ENCODE measurements around the gene DHRS7. TPM values are rescaled to one million over a fixed set of nuclear protein-coding genes. Genes with fewer than 3 reads are reported as not detected.
A peak's percentile ranks its signal among the peaks of the same experiment; 100 is the strongest.

Gene DHRS7
- polyA plus RNA-seq, 1 donor, result 95.8 TPM

DNA sequence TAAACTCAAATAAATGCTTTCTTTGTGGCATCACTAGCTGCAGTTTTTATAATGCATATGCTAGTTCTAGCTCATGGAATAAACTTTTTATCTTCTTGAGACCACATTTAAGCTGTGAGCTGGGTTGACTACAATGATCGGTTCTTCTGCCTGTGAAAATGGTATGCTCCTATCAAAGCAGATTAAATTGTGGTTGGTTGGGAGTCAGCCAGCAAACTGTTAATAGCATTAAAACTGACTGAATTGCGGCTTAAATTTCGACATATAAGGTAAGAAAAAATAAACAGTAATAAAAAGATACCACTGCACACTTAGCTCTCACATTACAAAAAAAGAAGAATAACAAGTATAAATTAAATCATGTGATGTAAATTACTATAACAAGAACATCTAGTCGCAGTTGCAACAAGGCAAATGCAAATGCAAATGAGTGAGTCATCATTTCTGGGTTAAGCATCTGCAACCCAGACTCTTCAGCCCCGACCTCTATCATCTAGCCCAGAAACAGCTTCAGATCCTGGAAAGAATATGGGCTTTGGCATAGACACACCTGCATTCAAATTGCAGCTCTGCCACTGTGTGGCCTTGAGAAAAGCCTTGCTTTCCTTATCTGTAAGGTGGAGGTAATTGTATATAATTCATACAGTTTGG lies 19.8 kb upstream of the DHRS7 start:
- DNase-seq (ENCODE audit: low read depth), result no peak

DNA sequence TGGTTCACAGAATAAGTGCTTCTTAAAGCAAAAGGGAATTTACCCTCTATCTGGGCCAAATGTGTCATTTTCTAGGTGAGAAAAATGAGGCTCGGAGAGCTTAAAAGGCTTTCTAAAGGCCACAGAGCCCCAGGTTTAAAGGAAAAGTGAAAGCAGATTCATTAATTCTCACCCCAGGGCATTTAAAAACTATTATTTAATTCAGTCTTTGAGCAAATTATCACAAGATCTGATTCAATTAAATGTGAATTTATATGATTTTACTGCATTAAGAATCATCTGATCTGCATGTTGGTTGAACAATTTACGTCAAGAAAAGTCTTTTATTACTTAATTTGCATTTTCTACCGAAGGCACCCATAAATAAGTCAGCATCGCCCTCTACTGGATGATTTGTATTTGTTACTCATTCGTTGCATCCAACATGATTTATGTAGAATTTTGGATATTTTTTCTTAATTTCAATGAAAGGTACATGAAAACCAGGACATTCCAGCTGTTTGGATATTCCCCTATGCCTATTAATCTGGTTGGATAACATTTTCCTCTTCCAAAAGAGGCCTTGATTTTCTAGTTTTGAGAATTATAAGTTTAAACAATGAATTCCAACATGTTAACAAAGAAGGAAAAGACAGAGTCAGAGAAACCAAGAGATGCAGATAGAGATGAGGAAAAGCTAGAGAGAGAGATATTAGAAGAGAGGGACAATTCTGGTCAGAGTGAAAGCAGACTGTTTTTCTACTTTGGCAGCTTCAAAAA lies 19.1 kb upstream of the DHRS7 start:
- peak; percentile 65 for DNase-seq (ENCODE audit: low read depth)

DNA sequence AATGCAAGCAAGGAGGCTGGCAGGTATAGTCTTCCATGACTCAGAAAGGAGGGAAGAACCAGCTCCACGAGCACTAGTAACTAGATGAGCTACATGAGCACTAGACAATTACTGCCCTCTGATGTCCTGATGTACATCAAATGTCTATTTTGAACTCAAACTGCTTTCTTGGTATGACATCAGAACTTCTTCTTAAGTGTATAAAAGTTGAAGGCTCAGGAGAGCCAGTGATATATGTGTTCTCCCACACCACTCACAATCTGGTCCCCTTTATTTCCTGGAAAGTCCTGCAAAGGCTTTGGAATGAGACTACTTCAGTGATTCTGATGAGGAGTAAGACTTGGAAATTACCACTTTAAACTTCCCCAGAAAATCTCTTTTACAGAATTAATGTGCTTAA lies 18.5 kb upstream of the DHRS7 start:
- no peak for DNase-seq (ENCODE audit: low read depth)

DNA sequence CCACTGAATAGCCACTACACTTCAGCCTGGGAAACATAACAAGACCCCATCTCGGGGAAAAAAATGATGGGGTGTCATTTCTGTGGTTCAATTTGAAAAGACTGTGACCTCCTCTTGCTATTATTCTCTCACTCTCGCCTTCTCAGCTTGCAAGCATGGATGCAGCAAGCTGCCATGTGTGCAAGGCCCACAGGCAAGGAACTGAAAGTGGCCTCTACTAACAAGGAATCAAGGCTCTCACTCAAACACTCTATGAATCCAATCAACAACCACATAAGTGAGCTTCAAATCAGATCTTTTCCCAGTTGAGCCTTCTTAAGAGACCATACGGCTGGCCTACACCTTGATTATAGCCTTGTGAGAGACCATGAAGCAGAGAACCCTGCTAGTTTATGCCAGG lies 17.9 kb upstream of the DHRS7 start:
- no peak for DNase-seq (ENCODE audit: low read depth)

DNA sequence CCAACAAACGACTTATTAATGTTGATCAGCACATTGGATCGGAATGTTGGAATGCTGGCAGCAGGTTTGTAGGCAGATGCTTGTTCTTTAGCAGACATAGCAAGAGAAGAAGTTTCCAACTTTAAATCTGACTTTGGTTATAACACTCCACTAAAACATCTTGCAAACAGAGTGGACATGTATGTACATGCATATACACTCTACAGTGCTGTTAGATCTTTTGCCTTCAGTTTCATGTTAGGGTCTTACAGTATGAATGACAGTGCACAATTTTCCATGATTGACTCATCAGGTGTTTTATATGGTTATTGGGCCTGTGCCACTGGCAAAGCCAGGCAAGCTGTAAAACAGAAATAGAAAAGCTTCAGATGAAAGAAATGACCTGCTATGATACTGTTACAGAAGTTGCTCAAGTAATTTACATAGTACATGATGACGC lies 14.3 kb upstream of the DHRS7 start:
- DNase-seq (ENCODE audit: low read depth), result no peak

DNA sequence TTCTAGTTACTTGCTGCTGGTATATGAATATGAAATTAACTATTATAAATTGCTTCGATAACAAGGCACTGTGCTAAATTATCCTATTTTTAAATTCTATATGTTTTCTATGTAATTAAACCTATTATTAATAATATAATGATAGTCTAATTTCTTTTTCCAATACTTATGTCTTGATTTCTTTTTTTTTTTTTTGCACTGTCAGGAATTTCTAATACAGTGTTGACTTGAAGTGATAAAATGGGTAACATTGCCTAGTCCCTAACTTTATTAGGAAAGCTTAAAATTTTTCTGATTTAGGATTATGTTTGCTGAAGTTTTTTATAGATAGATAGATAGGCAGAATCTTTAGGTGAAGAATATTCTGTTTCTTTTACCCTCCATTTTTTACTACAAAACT lies 13.6 kb upstream of the DHRS7 start:
- DNase-seq (ENCODE audit: low read depth), result no peak

DNA sequence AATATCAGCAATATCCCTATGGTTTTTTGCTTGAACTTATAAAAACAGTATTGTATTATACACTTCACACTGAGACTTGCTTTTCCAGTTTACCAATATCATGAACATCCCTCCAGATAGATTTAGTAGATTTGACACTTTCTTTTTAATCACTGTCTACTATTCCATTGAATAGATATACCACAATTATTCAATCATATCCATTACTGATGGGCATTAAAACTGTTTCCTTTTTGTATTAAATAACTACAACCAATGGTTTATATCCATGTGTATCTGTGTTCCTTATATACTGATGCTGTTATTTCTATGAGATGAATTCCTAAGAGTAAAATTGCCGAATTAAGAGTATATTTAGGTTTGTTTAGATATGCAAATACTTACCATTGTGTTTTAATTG lies 13.0 kb upstream of the DHRS7 start:
- DNase-seq (ENCODE audit: low read depth), result no peak

DNA sequence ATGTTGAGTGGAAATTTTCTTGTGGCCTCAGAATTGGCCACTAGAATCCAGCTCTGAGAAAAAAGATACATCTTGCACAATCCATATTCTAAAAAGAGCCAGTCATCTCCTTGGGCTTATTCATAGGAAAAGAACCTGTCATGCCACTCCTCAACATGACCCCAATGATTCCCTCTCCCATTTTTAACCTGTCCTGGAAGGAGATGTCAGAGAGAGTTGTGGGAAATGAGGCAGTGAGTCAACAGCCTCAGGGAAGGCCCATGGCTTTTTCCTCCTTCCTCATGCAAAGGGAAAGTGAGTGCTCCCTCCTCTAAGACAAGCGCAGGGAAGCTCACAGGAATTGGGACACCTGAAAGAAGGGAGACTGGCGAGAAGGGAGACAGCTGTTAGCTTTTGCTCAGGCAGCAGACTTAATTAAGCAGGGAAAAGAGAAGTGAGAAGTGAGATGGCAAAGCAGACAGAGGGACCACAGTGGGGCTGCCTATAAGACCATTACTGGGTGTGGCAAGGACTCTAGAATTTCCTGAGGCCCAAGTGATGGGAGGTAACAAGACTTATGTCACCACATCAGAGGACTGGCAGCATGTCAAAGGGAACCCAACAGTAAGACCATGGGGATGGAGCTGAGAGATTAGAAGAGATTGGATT lies 10.2 kb upstream of the DHRS7 start:
- DNase-seq (ENCODE audit: low read depth), result no peak

DNA sequence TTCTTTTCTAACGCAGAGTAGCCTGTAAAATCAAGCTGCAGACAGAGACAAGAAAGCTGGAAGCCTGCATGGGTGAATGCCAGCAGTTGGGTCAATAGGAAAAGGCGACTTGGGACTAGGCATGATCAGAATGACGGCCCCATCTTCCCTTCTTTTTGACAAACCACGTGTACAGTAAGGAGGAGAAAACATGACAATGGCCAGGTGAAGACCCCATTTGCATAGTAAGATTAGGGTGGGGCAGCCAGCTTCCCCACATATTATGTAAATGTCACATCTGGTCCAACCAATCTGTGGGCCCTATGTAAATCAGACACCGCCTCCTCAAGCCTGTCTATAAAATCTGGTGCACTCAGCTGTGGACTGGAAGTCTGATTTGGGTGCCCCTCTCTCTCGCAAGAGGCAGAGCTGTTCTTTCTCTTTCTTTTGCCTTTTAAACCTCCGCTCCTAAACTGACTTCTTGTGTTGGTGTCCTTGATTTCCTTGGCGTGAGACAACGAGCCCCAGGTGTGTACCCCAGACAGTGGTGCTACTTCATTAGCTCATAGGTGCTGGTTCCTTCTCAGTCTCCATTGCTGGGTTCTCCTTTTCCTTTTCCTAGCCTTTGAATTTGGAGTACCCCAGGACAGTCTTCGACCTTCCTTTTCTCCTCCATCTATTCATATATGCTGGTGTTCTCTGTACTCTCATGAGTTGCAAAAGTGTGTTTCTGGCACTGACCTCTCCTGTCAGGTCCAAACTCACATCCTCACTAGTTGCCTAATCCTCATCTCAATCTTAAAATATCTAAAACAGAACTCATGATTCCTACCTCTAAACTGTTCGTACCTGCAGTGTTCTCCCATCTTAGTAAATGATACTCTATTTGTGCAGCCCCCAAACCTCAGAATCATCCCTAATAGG lies 9.4 kb upstream of the DHRS7 start:
- no peak for DNase-seq (ENCODE audit: low read depth)

DNA sequence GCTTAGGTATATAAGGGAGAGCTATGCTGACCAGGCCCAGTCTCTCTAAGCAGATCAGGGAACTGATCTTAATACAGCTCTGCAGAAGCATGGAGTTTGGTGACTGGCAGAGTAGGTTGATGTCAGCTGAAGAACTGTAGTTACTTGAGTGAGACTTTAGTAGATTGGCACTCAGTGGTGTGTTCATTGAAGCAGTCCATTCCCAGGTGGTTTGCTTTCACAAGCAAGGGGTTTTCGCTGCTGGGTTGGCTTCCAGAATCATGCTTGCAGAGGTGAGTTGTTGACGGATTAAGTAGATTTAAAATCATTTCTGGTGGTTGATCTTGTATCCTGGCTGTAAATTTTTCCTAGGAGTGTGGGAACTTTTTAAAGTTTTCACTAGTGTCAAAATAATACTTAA lies 6.5 kb upstream of the DHRS7 start:
- no peak for DNase-seq (ENCODE audit: low read depth)

DNA sequence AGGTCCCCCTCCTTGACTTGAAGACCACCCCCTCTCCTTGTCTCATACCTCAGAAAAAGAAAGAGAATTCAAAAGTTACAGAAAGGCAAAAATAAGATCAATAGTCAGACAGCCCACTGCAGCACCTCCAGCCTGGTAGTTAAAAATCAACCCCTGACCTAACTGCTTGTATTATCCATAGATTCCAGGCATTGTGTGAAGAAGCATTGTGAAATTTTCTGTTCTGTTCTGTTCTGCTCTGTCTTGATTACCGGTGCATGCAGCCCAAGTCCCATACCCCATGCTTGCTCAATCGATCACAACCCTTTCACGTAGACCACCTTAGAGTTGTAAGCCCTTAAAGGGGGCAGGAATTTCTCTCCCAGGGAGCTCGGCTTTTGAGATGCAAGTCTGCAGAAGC lies 5.8 kb upstream of the DHRS7 start:
- DNase-seq (ENCODE audit: low read depth), result no peak

DNA sequence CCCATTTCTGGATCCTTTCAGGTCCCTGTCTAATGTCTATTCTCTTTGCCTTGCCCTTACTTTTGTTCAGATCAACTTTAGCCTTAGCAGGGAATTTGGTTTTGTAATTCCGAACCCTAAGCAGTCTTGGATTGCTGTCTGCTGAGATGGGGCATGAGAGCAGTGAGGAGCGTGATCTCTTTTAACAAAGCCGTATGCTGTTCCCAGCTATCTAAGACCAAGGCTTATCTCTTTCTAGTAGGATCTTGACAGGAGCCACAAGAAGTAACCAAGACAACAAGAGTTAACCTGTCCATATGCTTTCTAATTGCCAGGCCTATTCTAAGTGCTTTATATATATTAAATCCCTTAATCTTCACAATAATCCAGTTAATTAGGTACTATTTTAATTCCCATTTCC lies 4.5 kb upstream of the DHRS7 start:
- DNase-seq (ENCODE audit: low read depth), result no peak

DNA sequence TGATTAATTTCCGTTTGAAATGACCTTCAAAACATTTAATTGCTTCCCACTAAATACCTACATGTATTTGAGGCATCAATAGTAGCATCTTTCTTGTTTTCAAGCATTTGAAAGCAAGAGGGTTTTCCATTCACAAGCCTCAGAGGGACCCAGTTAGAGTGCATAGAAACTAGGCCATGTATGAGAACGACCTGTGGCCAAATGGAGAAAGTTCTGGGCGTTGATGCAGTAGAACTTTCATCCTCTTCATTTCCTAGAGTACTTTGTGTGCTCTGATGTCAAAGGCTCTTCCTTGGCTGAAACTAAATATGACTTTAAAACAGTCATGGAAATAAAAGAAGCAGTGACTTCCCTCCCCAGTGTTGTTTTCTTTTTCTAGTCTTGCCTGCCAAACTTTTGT lies 944 bp upstream of the DHRS7 start:
- DNase-seq (ENCODE audit: low read depth), result no peak

DNA sequence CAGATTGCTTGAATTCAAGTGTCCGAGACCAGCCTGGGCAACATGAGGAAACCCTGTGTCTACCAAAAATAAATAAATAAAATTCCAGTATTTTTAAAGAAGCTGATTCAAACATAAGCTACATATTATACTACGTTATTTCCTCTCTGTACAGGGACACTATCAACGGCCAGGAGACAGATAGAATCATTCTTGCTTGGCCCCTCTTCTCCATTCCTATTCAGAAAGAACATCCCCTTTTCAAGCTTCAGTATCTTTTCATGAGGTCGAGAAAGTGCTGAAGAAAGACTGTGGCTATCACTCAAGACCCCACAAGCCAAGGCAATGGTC lies 314 bp upstream of the DHRS7 start:
- DNase-seq (ENCODE audit: low read depth), result no peak

DNA sequence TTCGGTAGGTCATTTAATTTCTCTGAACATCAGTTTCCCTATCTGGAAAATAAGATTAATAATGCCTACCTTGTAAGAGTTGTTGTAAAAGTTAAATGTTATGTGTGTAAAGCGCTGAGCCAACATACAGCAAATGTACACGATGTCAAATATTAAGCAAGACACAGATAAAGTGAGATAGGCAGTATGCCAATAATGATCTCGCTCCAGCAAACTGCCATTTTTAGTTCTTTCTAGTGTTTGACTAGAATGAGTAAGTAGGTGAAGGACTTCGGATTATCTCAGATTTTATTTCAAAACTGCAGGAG lies 840 bp downstream of the DHRS7 start:
- DNase-seq (ENCODE audit: low read depth), result no peak

DNA sequence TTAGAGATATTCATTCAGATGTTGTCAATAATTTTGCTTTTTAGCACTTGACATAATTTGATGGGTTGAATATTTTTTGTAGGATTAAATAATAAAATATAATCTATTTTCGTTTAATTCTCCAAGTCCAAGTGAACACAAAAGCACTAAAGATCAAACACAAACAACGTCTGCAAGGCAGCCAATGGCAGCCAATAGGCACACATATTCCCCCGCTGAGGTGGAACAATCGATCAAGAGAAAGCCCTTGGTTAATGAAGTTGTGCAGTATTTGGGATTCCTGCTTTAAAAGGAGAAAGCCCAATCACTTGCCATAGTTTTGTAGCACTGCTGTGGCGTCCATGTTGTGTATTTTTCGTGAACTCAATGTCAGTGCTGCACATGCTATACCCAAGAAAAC lies 1.5 kb downstream of the DHRS7 start:
- no peak for DNase-seq (ENCODE audit: low read depth)

DNA sequence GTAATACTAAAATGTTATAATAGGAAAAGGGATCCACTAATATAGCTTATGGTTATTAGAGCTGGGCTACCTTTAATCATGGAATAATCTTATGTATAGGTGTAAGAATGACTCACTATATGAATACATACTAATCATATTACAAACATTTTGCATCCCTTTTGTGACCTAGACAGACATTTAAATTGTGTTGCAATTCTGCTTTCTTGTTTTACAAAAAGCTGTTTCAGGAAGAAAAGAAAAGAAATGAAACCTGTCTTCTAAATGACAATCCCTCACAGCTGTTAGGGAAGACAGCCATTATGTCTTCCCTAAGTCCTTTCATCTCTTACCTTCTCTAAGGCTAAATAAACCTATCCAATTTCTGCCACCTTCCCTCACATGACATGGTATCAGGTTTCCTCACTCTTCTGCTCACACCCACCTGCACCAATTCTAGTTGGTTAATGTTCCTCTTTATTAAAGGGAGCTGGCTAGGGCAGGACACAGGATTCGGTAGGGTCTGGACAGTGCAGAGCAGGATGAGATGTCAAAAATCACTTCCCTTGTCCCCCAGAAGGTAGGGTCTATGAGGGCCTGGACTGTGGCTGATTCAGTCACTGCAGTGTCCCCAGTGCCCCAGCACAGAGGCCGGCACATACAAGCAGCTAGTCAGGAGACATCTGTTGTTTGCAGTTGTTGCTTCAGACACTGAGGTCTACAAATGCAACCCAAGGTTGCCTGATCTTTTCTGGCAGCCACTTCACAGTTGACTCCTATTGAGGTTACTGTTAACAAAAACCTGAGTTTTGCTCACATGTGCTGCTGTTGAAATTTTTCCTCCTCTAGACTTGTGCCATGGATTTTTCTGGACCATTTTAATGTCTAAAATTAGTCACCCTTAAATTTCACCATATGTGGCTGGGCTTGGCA lies 3.7 kb downstream of the DHRS7 start:
- no peak for DNase-seq (ENCODE audit: low read depth)

DNA sequence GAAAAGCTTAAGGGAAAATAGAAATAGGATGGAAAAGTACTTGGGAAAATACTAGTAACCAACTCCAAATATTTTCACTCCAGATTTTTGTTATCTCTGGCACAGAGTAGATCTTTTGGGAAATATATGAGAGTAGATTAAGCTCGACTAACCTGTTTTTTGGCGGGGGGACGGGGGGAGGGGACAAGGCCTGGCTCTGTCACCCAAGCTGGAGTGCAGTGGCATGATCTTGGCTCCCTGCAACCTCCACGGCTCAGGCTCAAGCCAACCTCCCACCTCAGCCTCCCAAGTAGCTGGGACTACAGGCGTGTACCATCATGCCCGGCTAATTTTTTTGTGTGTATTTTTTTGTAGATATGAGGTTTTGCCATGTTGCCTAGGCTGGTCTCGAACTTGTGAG lies 4.8 kb downstream of the DHRS7 start:
- no peak for DNase-seq (ENCODE audit: low read depth)

DNA sequence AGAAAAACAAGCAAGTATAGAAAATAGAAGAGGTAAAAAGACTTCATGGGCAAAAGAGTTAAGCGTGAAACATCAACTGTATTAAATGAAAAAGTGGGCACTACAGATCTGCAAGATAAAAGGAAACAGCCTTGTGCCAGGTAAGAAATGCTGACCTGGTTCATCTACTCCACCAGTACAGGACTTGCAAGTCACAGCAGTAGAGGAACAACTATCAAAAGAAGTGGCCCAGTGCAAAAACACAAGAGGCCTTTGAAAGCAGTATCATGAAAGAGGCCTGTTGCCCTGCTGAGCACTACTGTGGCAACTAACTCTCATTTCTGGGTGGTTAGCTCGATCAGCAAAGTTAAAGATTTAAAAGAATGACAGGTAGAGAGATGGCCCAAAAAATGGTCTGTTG lies 10.5 kb downstream of the DHRS7 start:
- no peak for DNase-seq (ENCODE audit: low read depth)

DNA sequence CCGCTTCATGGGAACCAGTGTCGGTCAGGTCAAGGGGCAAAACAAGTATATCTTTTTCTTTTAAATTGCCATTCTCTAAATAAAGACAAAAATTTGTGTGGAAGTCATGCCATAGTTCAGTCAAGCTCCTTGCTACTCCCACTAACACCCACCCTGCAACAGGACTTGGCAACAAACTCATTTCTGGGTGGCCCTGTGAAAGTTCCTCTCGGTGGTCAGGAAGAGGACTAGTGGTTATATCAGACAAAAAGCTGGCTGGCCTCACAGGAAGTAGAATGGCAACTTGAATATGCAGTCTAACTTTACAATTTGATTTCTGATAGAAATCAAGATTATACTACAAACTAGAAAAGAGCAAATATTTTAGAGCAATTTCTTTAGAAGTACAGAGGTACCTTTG lies 11.2 kb downstream of the DHRS7 start:
- no peak for DNase-seq (ENCODE audit: low read depth)

DNA sequence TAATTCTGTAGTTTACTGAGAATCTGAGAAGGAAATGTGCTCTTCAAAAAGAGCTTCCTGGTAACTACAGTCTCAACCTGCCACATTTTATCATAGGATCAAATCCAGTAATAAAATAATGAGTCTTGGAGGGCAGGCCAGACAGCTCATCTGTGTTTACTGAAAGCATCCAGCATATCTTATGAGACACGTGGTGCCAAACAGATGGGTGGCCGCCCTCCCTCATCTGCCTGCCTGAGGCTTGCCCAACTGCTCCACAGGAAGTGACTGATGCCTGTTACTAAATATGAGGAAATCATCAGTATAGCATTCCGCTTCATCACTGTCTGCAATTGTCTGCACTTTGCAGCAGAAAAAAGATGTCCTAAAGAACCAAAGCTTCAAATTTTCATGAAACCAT lies 13.5 kb downstream of the DHRS7 start:
- no peak for DNase-seq (ENCODE audit: low read depth)

Data from forelimb muscle (tissue), 1 donor.